Breast epithelium (tissue), 4 donors: ENCODE measurements around the gene CORO2B. TPM values are rescaled to one million over a fixed set of nuclear protein-coding genes. Genes with fewer than 3 reads are reported as not detected.
"Not testable (repeated sequence)": the region's sequence is repeated elsewhere in the genome, so short reads cannot be mapped to it uniquely, and the experiment has no call there.

Source experiments
- DNase-seq, 2 donors: peaks; one replicate each; pipeline ENCODE4 v3.0.0-alpha.2; 2019; ENCODE audit warnings: low spot score in 2 of 2
- H3K27ac ChIP-seq, 2 donors: fragments of 200-600 bp; sonication (generic) in 1 of 2; one replicate each; pipeline ENCODE4 v1.5.1; 2016 to 2019; ENCODE audit warnings: mild to moderate bottlenecking in 1 of 2
- H3K27me3 ChIP-seq, 2 donors: fragments of 200-600 bp; sonication (generic) in 1 of 2; one replicate each; pipeline versions ENCODE4 v1.5.1 to v1.6.0; 2017 to 2019; ENCODE audit warnings: control low read depth in 1 of 2, mild to moderate bottlenecking in 1 of 2
- H3K36me3 ChIP-seq: fragments of 200-600 bp; one replicate; pipeline ENCODE4 v1.5.1; 2019
- H3K4me1 ChIP-seq, 2 donors: fragments of 200-600 bp; sonication (generic); one replicate each; pipeline ENCODE4 v1.5.1; 2016 to 2019; ENCODE audit warnings: control low read depth in 1 of 2
- H3K4me3 ChIP-seq, 3 donors: fragments of 200-600 bp; sonication (generic); 1 replicate in 2 of 3; 2 replicates in 1 of 3; pipeline ENCODE4 v1.5.1; 2016 to 2019; ENCODE audit warnings: mild to moderate bottlenecking in 3 of 3, moderate library complexity in 2 of 3
- H3K9me3 ChIP-seq, 2 donors: fragments of 200-600 bp; sonication (generic) in 1 of 2; one replicate each; pipeline ENCODE4 v1.5.1; 2016 to 2019; ENCODE audit warnings: control low read depth in 1 of 2
- POLR2A ChIP-seq: fragments of 450-650 bp; IDR thresholded peaks from one replicate; pipeline ENCODE4 v1.6.1; 2016; ENCODE audit warnings: antibody characterized with exemption, mild to moderate bottlenecking, moderate library complexity
- POLR2AphosphoS5 ChIP-seq, 3 donors: sonication (generic); formaldehyde crosslinking; IDR thresholded peaks; one replicate each; pipeline ENCODE4 v1.6.1; 2017; ENCODE audit warnings: antibody characterized with exemption in 3 of 3
- intact Hi-C: fragments of 100-400 bp; cut with DNase I; formaldehyde crosslinking; loops from one replicate; pipeline ENCODE4 v1.15.1; 2023; ENCODE audit warnings: low total_unique reads
- total RNA-seq, 3 donors: library from RNA; depleted of rRNA; stranded (reverse); fragments of >200 nt; gene quantifications; one replicate each; pipeline ENCODE4 v1.1.0, GENCODE V29; 2016
- TF ChIP-seq, protein P1 (sequence below), 3 donors: fragments of 450-650 bp; IDR thresholded peaks; one replicate each; pipeline ENCODE4 v1.5.1; 2016 to 2017; ENCODE audit warnings: antibody characterized with exemption in 3 of 3, mild to moderate bottlenecking in 3 of 3, moderate library complexity in 3 of 3

The CORO2B gene
- total RNA-seq, 3 donors from 2014 or later, result 2.9 to 11.2 (median 3.5) TPM

- Histone ChIP-seq H3K4me3 (no peak overlapping the region), H3K9me3 (no peaks in the 10 kb centered on the region), H3K27me3 (no peaks in the 10 kb centered on the region), H3K4me1 (no peaks in the 10 kb centered on the region), H3K27ac (no peak overlapping the region), H3K36me3 (no peaks in the 10 kb centered on the region)
- intact Hi-C loops, result no loop called here
- TF ChIP-seq POLR2AphosphoS5 (IDR thresholded peaks at IDR 0.05), result no peak
- TF ChIP-seq, protein P1, sequence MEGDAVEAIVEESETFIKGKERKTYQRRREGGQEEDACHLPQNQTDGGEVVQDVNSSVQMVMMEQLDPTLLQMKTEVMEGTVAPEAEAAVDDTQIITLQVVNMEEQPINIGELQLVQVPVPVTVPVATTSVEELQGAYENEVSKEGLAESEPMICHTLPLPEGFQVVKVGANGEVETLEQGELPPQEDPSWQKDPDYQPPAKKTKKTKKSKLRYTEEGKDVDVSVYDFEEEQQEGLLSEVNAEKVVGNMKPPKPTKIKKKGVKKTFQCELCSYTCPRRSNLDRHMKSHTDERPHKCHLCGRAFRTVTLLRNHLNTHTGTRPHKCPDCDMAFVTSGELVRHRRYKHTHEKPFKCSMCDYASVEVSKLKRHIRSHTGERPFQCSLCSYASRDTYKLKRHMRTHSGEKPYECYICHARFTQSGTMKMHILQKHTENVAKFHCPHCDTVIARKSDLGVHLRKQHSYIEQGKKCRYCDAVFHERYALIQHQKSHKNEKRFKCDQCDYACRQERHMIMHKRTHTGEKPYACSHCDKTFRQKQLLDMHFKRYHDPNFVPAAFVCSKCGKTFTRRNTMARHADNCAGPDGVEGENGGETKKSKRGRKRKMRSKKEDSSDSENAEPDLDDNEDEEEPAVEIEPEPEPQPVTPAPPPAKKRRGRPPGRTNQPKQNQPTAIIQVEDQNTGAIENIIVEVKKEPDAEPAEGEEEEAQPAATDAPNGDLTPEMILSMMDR (IDR thresholded peaks at IDR 0.05), result no peak
- TF ChIP-seq POLR2A, result no peak
- no peak for DNase-seq
These were observed 67.9 kb downstream of the CORO2B start for GRCh38 chr15:68646696-68647095.

- H3K9me3 ChIP-seq, H3K4me1 ChIP-seq, H3K4me3 ChIP-seq, H3K27me3 ChIP-seq, H3K36me3 ChIP-seq, H3K27ac ChIP-seq, intact Hi-C loops: not testable (repeated sequence)
- DNase-seq, result peak in 1 of 2 donors; percentile 17
These were observed 68.6 kb downstream of the CORO2B start for GRCh38 chr15:68647361-68647760.

GRCh38 chr15:68650901-68651709 lies 72.3 kb downstream of the CORO2B start:
- no peak for TF ChIP-seq POLR2AphosphoS5 (IDR thresholded peaks at IDR 0.05)
- TF ChIP-seq, protein P1 (IDR thresholded peaks at IDR 0.05), result no peak
- TF ChIP-seq POLR2A, result no peak
- Histone ChIP-seq H3K27me3 (no peaks in the 10 kb centered on the region), H3K4me3 (no peak overlapping the region), H3K4me1 (no peaks in the 10 kb centered on the region), H3K27ac (no peak overlapping the region), H3K36me3 (no peaks in the 10 kb centered on the region), H3K9me3 (no peaks in the 10 kb centered on the region)
- peak in 1 of 2 donors; percentile 49 for DNase-seq
- intact Hi-C loops, result no loop called here

- Histone ChIP-seq H3K27ac (peak overlapping the region in 1 of 2 donors; percentile 12), H3K36me3 (no peaks in the 10 kb centered on the region), H3K9me3 (no peaks in the 10 kb centered on the region), H3K27me3 (no peaks in the 10 kb centered on the region), H3K4me3 (no peak overlapping the region), H3K4me1 (no peaks in the 10 kb centered on the region)
- intact Hi-C loops, result no loop called here
- peak in 1 of 2 donors; percentile 7 for DNase-seq
- TF ChIP-seq, protein P1 (IDR thresholded peaks at IDR 0.05), result no peak
- TF ChIP-seq POLR2AphosphoS5 (IDR thresholded peaks at IDR 0.05) (no peak), POLR2A (no peak)
These were observed 73.2 kb downstream of the CORO2B start for GRCh38 chr15:68651916-68652525.

DNA sequence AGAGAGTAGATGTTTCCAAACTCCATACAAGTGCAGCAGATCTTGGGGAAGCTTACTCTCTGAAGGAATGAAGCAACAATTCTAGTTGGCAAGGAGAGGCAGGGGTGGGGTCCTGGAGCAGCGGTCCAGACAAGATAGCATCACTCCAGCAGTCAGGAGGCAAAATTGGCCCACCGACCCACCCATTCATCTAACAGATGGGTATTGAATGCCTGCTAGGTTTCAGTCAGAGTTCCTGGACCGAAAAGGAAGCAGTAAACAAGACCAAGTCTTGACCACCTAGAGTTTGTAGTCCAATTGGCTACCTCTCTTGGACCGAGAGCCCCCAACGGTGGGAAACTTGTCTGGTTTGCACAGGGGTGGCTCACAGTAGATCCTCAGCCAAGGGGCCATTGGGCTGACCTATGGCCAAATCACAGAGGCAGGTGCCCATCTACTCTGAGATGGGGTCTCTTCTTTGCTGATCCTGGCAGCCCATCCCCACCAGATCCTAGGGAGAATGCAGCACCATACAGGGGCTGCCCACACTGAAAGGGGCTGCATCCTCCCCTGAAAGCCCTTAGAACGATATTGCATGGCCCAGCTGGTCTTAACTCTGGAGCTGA lies 74.3 kb downstream of the CORO2B start:
- Histone ChIP-seq H3K9me3 (no peaks in the 10 kb centered on the region), H3K27me3 (no peaks in the 10 kb centered on the region), H3K36me3 (no peaks in the 10 kb centered on the region), H3K27ac (no peak overlapping the region), H3K4me3 (no peak overlapping the region), H3K4me1 (no peaks in the 10 kb centered on the region)
- DNase-seq, result peak in 1 of 2 donors; percentile 31
- TF ChIP-seq, protein P1 (IDR thresholded peaks at IDR 0.05), result no peak
- TF ChIP-seq POLR2AphosphoS5 (IDR thresholded peaks at IDR 0.05) (no peak), POLR2A (no peak)
- intact Hi-C loops, result no loop called here
